K562 (cell line): ENCODE data around the gene ZFTA. TPM values are rescaled to one million over a fixed set of nuclear protein-coding genes. Genes with fewer than 3 reads are reported as not detected.
A peak's percentile ranks its signal among the peaks of the same experiment; 100 is the strongest.

ENCODE experiments used
- CCNT2 ChIP-seq: IDR thresholded peaks from 2 replicates; pipeline ENCODE4 v1.6.1; 2011; ENCODE audit warnings: borderline replicate concordance, low read depth, mild to moderate bottlenecking, moderate library complexity, mixed read lengths, low read length; ENCODE audit not compliant: insufficient read length; ENCODE audit errors: extremely low read depth
- CREM ChIP-seq: IDR thresholded peaks from 2 replicates; pipeline ENCODE4 v1.6.1; 2014; ENCODE audit warnings: antibody characterized with exemption, low read depth
- ERF ChIP-seq: fragments of 450-650 bp; formaldehyde crosslinking; IDR thresholded peaks from 2 replicates; pipeline ENCODE4 v1.4.0; 2020; ENCODE audit warnings: mild to moderate bottlenecking, mixed read lengths
- GTF2F1 ChIP-seq: IDR thresholded peaks from 2 replicates; pipeline ENCODE4 v1.6.1; 2011; ENCODE audit warnings: low read depth, low read length, improper control_type of control experiment
- HDAC6 ChIP-seq: IDR thresholded peaks from 2 replicates; pipeline ENCODE4 v1.6.1; 2012; ENCODE audit warnings: low read depth, mild to moderate bottlenecking, control low read depth, inconsistent platforms, low read length, moderate library complexity
- HNRNPK ChIP-seq: fragments of 200-400 bp; formaldehyde crosslinking; IDR thresholded peaks from one replicate; pipeline ENCODE4 v1.6.1; 2018; ENCODE audit warnings: mild to moderate bottlenecking, low read depth, low read length; ENCODE audit not compliant: poor library complexity, severe bottlenecking
- ILF3 ChIP-seq: fragments of 450-650 bp; IDR thresholded peaks from 2 replicates; pipeline ENCODE4 v1.6.1; 2018; ENCODE audit warnings: antibody characterized with exemption, mild to moderate bottlenecking, moderate library complexity, borderline replicate concordance
- NCOR1 ChIP-seq: fragments of 450-650 bp; IDR thresholded peaks from 2 replicates; pipeline ENCODE4 v1.6.1; 2016; ENCODE audit warnings: mild to moderate bottlenecking, moderate library complexity
- POLR2AphosphoS2 ChIP-seq: IDR thresholded peaks from 2 replicates; pipeline ENCODE4 v1.6.1; 2012; ENCODE audit warnings: low read length, improper control_type of control experiment
- RAD21 ChIP-seq, 2 experiments: fragments of 250-450 bp in 1 of 2; fragments of 450-650 bp in 1 of 2; sonication (Bioruptor Pico) in 1 of 2; formaldehyde crosslinking in 1 of 2; IDR thresholded peaks in 1 of 2; conservative IDR thresholded peaks in 1 of 2; 2 replicates each; pipeline versions ENCODE4 v1.4.0 to v1.8.0; 2020 to 2022; ENCODE audit warnings: mild to moderate bottlenecking in 2 of 2, moderate library complexity in 1 of 2
- RBFOX2 ChIP-seq: fragments of 200-400 bp; formaldehyde crosslinking; IDR thresholded peaks from 2 replicates; pipeline ENCODE4 v1.6.1; 2017; ENCODE audit warnings: low read depth, mild to moderate bottlenecking, low read length, moderate library complexity
- SMC3 ChIP-seq: conservative IDR thresholded peaks from 2 replicates; pipeline ENCODE4 v1.6.1; 2011; ENCODE audit warnings: low read depth, low read length, improper control_type of control experiment; ENCODE audit not compliant: insufficient read depth
- VEZF1 ChIP-seq: fragments of 200-800 bp; sonication (Bioruptor generic); IDR thresholded peaks from 2 replicates; pipeline ENCODE4 v1.6.1; 2017; ENCODE audit warnings: missing genetic modification characterization, missing compliant biosample characterization
- ZNF224 ChIP-seq: sonication (generic); formaldehyde crosslinking; IDR thresholded peaks from 2 replicates; pipeline ENCODE4 v1.8.0; 2022; ENCODE audit warnings: mild to moderate bottlenecking, missing genetic modification reagents
- ZNF699 ChIP-seq: fragments of 250-450 bp; sonication (Bioruptor Pico); IDR thresholded peaks from 2 replicates; pipeline ENCODE4 v1.8.0; 2021; ENCODE audit warnings: mild to moderate bottlenecking, moderate library complexity; ENCODE audit not compliant: insufficient replicate concordance
- ZNF740 ChIP-seq, 3 experiments: fragments of 200-800 bp in 1 of 3; sonication (Bioruptor generic) in 1 of 3; sonication (generic) in 1 of 3; formaldehyde crosslinking in 1 of 3; IDR thresholded peaks; 2 replicates each; pipeline versions ENCODE4 v1.6.1 to v1.8.0; 2016 to 2022; ENCODE audit warnings: mild to moderate bottlenecking in 2 of 3, missing compliant biosample characterization in 2 of 3, missing genetic modification characterization in 2 of 3, missing genetic modification reagents in 1 of 3
- polyA plus RNA-seq, 8 experiments: library from polyadenylated mRNA; depleted of rRNA in 4 of 8; stranded (reverse) in 5 of 8; unstranded in 3 of 8; fragments of >200 nt; fragmentation: Nextera tagmentation in 2 of 8; fragmentation: Illumina TruSeq in 1 of 8; extraction: Ambion mirVana in 2 of 8; extraction: Trizol in 1 of 8; gene quantifications; 2 replicates each; pipeline versions ENCODE4 v1.2.1 to v1.2.3, GENCODE V29; 2011 to 2014; ENCODE audit warnings: inconsistent platforms in 1 of 8, missing spikeins in 1 of 8
- total RNA-seq, 7 experiments: library from RNA; depleted of rRNA in 6 of 7; stranded (reverse); fragments of >200 nt in 6 of 7; fragmentation: Illumina TruSeq in 2 of 7; extraction: Trizol in 2 of 7; gene quantifications; 2 replicates each; pipeline versions ENCODE4 v1.2.1 to v1.2.3, GENCODE V29; 2011 to 2021; ENCODE audit warnings: low replicate concordance in 1 of 7
- TF ChIP-seq, protein P1 (sequence below): IDR thresholded peaks from 2 replicates; pipeline ENCODE4 v1.6.1; 2012; ENCODE audit warnings: low read depth, low read length, improper control_type of control experiment, borderline replicate concordance
- TF ChIP-seq, protein P2 (sequence below): fragments of 450-650 bp; IDR thresholded peaks from 2 replicates; pipeline ENCODE4 v1.7.1; 2018; ENCODE audit warnings: mild to moderate bottlenecking, low read depth; ENCODE audit not compliant: partially characterized antibody

Gene ZFTA
- total and polyA plus RNA-seq, 9 of the 15 experiments (the other 6 are each of a cell fraction or from before 2014, with no cell fraction given) = 0.45 to 12.3 (median 2.9) TPM

GRCh38 chr11:63768237-63769041, at the start of gene ZFTA (continued):
- TF ChIP-seq CREM (0 out of 2 replicates have a peak, but pooled peaks have one; percentile 8), NCOR1 (no peak), GTF2F1 (no peak), VEZF1 (CRISPR knock-in tag) (peak; percentile 89), ILF3 (0 out of 2 replicates have a peak, but pooled peaks have one; percentile 18), HDAC6 (no peak), POLR2AphosphoS2 (no peak), ZNF699 (CRISPR knock-in tag) (no peak), RBFOX2 (peak; percentile 41; the same call in 1 of the 2 replicates), ZNF224 (no peak), SMC3 (peak; percentile 39; the same call in 1 of the 2 replicates), ERF (CRISPR knock-in tag) (no peak), CCNT2 (peak; percentile 30), HNRNPK (no peak), RAD21 (CRISPR knock-in tag; conservative IDR thresholded peaks at IDR 0.05 in 1 of 2, IDR thresholded peaks at IDR 0.05 in 1 of 2) (peak in 1 of 2 experiments; percentile 76; a peak in 3 of 4 replicates), ZNF740 (CRISPR knock-in tag; IDR thresholded peaks at IDR 0.05) (no peak), ZNF740 (tag; IDR thresholded peaks at IDR 0.05) (peak in 1 of 2 experiments; percentile 12; a peak in 1 of 4 replicates)
- TF ChIP-seq, protein P1, sequence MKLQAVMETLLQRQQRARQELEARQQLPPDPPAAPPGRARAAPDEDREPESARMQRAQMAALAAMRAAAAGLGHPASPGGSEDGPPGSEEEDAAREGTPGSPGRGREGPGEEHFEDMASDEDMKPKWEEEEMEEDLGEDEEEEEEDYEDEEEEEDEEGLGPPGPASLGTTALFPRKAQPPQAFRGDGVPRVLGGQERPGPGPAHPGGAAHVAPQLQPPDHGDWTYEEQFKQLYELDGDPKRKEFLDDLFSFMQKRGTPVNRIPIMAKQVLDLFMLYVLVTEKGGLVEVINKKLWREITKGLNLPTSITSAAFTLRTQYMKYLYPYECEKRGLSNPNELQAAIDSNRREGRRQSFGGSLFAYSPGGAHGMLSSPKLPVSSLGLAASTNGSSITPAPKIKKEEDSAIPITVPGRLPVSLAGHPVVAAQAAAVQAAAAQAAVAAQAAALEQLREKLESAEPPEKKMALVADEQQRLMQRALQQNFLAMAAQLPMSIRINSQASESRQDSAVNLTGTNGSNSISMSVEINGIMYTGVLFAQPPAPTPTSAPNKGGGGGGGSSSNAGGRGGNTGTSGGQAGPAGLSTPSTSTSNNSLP = no peak
- TF ChIP-seq, protein P2, sequence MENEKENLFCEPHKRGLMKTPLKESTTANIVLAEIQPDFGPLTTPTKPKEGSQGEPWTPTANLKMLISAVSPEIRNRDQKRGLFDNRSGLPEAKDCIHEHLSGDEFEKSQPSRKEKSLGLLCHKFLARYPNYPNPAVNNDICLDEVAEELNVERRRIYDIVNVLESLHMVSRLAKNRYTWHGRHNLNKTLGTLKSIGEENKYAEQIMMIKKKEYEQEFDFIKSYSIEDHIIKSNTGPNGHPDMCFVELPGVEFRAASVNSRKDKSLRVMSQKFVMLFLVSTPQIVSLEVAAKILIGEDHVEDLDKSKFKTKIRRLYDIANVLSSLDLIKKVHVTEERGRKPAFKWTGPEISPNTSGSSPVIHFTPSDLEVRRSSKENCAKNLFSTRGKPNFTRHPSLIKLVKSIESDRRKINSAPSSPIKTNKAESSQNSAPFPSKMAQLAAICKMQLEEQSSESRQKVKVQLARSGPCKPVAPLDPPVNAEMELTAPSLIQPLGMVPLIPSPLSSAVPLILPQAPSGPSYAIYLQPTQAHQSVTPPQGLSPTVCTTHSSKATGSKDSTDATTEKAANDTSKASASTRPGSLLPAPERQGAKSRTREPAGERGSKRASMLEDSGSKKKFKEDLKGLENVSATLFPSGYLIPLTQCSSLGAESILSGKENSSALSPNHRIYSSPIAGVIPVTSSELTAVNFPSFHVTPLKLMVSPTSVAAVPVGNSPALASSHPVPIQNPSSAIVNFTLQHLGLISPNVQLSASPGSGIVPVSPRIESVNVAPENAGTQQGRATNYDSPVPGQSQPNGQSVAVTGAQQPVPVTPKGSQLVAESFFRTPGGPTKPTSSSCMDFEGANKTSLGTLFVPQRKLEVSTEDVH = no peak
